Urinary bladder (tissue), 4 donors: ENCODE data around the gene SAMD3. TPM values are rescaled to one million over a fixed set of nuclear protein-coding genes. Genes with fewer than 3 reads are reported as not detected.
A peak's percentile ranks its signal among the peaks of the same experiment; 100 is the strongest.
"Not testable (repeated sequence)": the region's sequence is repeated elsewhere in the genome, so short reads cannot be mapped to it uniquely, and the experiment has no call there.

Source experiments
- DNase-seq: peaks from one replicate; pipeline ENCODE4 v3.0.0-alpha.2; 2015; ENCODE audit errors: extremely low spot score
- H3K27ac ChIP-seq: one replicate; pipeline ENCODE4 v1.5.1; 2013; ENCODE audit warnings: low read depth, mild to moderate bottlenecking, moderate library complexity
- H3K36me3 ChIP-seq: one replicate; pipeline ENCODE4 v1.6.1; 2013; ENCODE audit warnings: mild to moderate bottlenecking, moderate library complexity; ENCODE audit not compliant: insufficient read depth
- H3K4me1 ChIP-seq: one replicate; pipeline ENCODE4 v1.6.1; 2013; ENCODE audit warnings: mild to moderate bottlenecking, moderate library complexity; ENCODE audit not compliant: insufficient read depth
- H3K4me3 ChIP-seq: one replicate; pipeline ENCODE4 v1.5.1; 2013; ENCODE audit warnings: low read depth, low read length
- WGBS: extraction: QIAGEN DNeasy Blood & Tissue Kit; methylation state at CpG from one replicate; pipeline ENCODE4 v1.1.7; 2013; 5-methylcytosine and 5-hydroxymethylcytosine counted together
- polyA plus RNA-seq: library from polyadenylated mRNA; stranded (reverse); fragments of 200-250 nt; gene quantifications from one replicate; pipeline ENCODE4 v1.2.3, GENCODE V29; 2013
- total RNA-seq: library from RNA; depleted of rRNA; stranded (reverse); fragments of >200 nt; gene quantifications from one replicate; pipeline ENCODE4 v1.2.3, GENCODE V29; 2014
- donor health status: healthy with polysubstance abuse.
- donor health status: healthy.

The SAMD3 gene
- total and polyA plus RNA-seq, 2 donors = 0.30 to 6.3 TPM

GRCh38 chr6:130178692-130179091 is 44.1 kb downstream of the SAMD3 start:
- H3K27ac ChIP-seq = no peak overlapping the region
- no peak for DNase-seq
- 95% methylated on average over 1 of the region's 1 CpG for WGBS
- no peaks in the 10 kb centered on the region for H3K4me1 ChIP-seq
- H3K36me3 ChIP-seq = no peaks in the 10 kb centered on the region
- H3K4me3 ChIP-seq = no peak overlapping the region

GRCh38 chr6:130176378-130176777 is 46.4 kb downstream of the SAMD3 start:
- no peaks in the 10 kb centered on the region for H3K4me1 ChIP-seq
- no peak for DNase-seq
- H3K27ac ChIP-seq = no peak overlapping the region
- 90% methylated on average over 1 of the region's 1 CpG for WGBS
- no peaks in the 10 kb centered on the region for H3K36me3 ChIP-seq
- no peak overlapping the region for H3K4me3 ChIP-seq

- not testable (repeated sequence) for H3K36me3 ChIP-seq, H3K4me3 ChIP-seq, H3K27ac ChIP-seq, DNase-seq, H3K4me1 ChIP-seq
- WGBS = 90% methylated on average over 4 of the region's 4 CpGs
These were observed 49.3 kb downstream of the SAMD3 start for GRCh38 chr6:130173377-130174004.

GRCh38 chr6:130170160-130170559 is 52.6 kb downstream of the SAMD3 start:
- H3K4me3 ChIP-seq, H3K4me1 ChIP-seq, H3K27ac ChIP-seq, H3K36me3 ChIP-seq, DNase-seq: not testable (repeated sequence)
- 95% methylated on average over 4 of the region's 4 CpGs for WGBS

GRCh38 chr6:130167655-130168054 is 55.1 kb downstream of the SAMD3 start:
- Histone ChIP-seq H3K4me3 (no peak overlapping the region), H3K36me3 (no peaks in the 10 kb centered on the region), H3K4me1 (no peaks in the 10 kb centered on the region), H3K27ac (no peak overlapping the region)
- 73% methylated on average over 5 of the region's 5 CpGs for WGBS
- DNase-seq = no peak

- no peak for DNase-seq
- no peak overlapping the region for H3K27ac ChIP-seq
- no peak overlapping the region for H3K4me3 ChIP-seq
- H3K36me3 ChIP-seq = no peaks in the 10 kb centered on the region
- H3K4me1 ChIP-seq = no peaks in the 10 kb centered on the region
- 73% methylated on average over 4 of the region's 4 CpGs for WGBS
These were observed 58.5 kb downstream of the SAMD3 start for GRCh38 chr6:130164251-130164650.

- no peak for DNase-seq
- Histone ChIP-seq H3K4me3 (no peak overlapping the region), H3K4me1 (no peaks in the 10 kb centered on the region), H3K27ac (no peak overlapping the region), H3K36me3 (no peaks in the 10 kb centered on the region)
- 91% methylated on average over 2 of the region's 2 CpGs for WGBS
These were observed 59.5 kb downstream of the SAMD3 start for GRCh38 chr6:130163266-130163665.

GRCh38 chr6:130162421-130162820 is 60.3 kb downstream of the SAMD3 start:
- H3K36me3 ChIP-seq = no peaks in the 10 kb centered on the region
- WGBS = 62% methylated on average over 2 of the region's 2 CpGs
- no peaks in the 10 kb centered on the region for H3K4me1 ChIP-seq
- H3K4me3 ChIP-seq = no peak overlapping the region
- H3K27ac ChIP-seq = no peak overlapping the region
- DNase-seq = no peak

GRCh38 chr6:130161683-130162404 is 60.9 kb downstream of the SAMD3 start:
- Histone ChIP-seq H3K36me3 (peaks cover 2% of the 10 kb centered on the region), H3K4me1 (no peaks in the 10 kb centered on the region), H3K27ac (peak overlapping the region; percentile 23), H3K4me3 (no peak overlapping the region)
- 38% methylated on average over 6 of the region's 6 CpGs for WGBS
- DNase-seq = no peak

GRCh38 chr6:130159956-130160355 is 62.8 kb downstream of the SAMD3 start:
- DNase-seq = no peak
- Histone ChIP-seq H3K27ac (no peak overlapping the region), H3K36me3 (peaks cover 2% of the 10 kb centered on the region), H3K4me1 (no peaks in the 10 kb centered on the region), H3K4me3 (no peak overlapping the region)
- 36% methylated on average over 3 of the region's 3 CpGs for WGBS

GRCh38 chr6:130158548-130158947 is 64.2 kb downstream of the SAMD3 start:
- no peak overlapping the region for H3K27ac ChIP-seq
- no peaks in the 10 kb centered on the region for H3K4me1 ChIP-seq
- peaks cover 2% of the 10 kb centered on the region for H3K36me3 ChIP-seq
- 96% methylated on average over 4 of the region's 4 CpGs for WGBS
- no peak overlapping the region for H3K4me3 ChIP-seq
- no peak for DNase-seq

GRCh38 chr6:130158056-130158455 is 64.7 kb downstream of the SAMD3 start:
- peaks cover 2% of the 10 kb centered on the region for H3K36me3 ChIP-seq
- no peak overlapping the region for H3K27ac ChIP-seq
- no peak overlapping the region for H3K4me3 ChIP-seq
- H3K4me1 ChIP-seq = no peaks in the 10 kb centered on the region
- WGBS = 96% methylated on average over 2 of the region's 2 CpGs
- no peak for DNase-seq

GRCh38 chr6:130156908-130157307 is 65.8 kb downstream of the SAMD3 start:
- H3K36me3 ChIP-seq = peaks cover 2% of the 10 kb centered on the region
- H3K4me1 ChIP-seq = no peaks in the 10 kb centered on the region
- no peak overlapping the region for H3K27ac ChIP-seq
- H3K4me3 ChIP-seq = no peak overlapping the region
- no peak for DNase-seq
- WGBS = 96% methylated on average over 5 of the region's 5 CpGs

GRCh38 chr6:130152908-130153510 is 69.7 kb downstream of the SAMD3 start:
- WGBS = 93% methylated on average over 6 of the region's 6 CpGs
- no peak overlapping the region for H3K4me3 ChIP-seq
- H3K36me3 ChIP-seq = peaks cover 2% of the 10 kb centered on the region
- no peak for DNase-seq
- no peak overlapping the region for H3K27ac ChIP-seq
- H3K4me1 ChIP-seq = no peaks in the 10 kb centered on the region
